ENCODE results near the gene ARSB.

The ARSB gene

GRCh38 chr5:78821536-78822021 is 163.5 kb downstream of the ARSB start:
- no peak for TF ChIP-seq CTCF (IDR thresholded peaks at IDR 0.05)

GRCh38 chr5:78819707-78820106 is 165.4 kb downstream of the ARSB start:
- no peak for TF ChIP-seq CTCF (IDR thresholded peaks at IDR 0.05)

GRCh38 chr5:78819166-78819565 is 165.9 kb downstream of the ARSB start:
- no peak for TF ChIP-seq CTCF (IDR thresholded peaks at IDR 0.05)

DNA sequence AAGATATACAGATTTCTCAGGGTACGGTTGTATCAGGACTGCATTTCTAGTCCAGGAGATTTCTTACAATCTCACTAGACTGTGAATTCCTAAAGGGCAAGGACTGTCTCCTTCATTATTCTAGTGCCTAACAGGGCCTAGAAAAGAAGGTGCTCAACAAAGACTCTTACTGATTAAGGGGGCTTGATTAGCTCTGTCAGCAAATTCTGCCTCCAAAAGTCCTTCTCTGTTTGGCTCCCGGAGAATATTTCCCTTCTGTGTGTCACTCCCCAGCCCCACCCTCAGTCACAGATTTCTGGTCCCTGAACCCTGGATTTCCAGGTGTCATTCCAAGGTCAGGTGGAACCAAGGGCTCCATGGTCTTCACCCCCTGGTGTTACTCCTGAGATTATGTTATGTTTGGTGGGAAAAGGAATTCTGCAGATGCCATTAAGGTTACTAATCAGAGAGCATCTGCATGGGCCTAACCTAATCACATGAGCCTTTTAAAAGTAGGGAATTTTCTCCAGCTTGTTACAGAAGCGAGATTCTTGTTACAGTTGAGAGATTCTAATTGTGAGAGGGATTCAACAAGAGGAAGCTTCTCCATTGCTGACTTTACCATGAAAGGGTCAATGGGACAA is 168.9 kb downstream of the ARSB start:
- TF ChIP-seq CTCF (IDR thresholded peaks at IDR 0.05): no peak

DNA sequence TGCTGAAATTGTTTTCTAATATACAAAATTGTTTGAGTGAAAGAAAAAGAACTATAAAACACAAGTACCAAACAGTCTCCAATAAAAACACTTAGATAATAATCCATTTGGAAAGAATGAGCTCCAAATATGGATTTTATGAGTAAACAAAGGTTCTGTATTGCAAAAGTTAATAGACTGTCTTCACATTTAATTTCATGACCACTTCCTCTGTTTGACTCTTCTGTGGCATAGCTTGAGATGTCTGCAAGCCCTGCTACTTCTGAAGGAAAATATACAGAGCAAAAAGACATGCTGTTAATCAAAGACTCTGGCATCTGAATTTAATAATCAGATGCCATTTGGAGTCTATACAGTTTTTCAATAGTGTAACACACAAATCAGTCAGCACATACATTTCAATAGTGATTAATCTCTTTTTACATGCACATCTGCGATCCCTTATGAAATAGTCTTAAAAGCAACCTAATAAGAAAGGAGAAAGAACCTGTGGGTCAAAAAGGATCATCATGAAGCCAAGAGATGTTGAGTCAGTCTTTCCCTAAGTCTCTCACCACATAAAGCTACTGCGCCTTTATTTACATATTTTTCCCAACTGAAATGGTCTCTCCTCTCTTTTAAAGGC is 171.1 kb downstream of the ARSB start:
- no peak for TF ChIP-seq CTCF (IDR thresholded peaks at IDR 0.05)

DNA sequence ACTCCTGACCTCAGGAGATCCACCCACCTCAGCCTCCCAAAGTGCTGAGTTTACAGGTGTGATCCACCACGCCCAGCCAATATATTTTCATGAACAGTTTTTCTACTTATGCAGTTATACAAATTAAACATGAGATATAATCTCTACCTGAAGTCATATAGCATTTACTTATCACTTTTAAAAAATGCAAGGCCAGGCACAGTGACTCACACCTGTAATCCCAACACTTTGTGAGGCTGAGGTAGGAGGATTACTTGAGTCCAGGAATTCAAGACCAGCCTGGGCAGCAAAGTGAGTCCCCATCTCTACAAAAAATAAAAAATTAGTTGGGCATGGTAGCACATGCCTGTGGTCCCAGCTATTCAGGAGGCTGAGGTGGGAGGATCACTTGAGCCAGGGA is 171.8 kb downstream of the ARSB start:
- TF ChIP-seq CTCF (IDR thresholded peaks at IDR 0.05): no peak

DNA sequence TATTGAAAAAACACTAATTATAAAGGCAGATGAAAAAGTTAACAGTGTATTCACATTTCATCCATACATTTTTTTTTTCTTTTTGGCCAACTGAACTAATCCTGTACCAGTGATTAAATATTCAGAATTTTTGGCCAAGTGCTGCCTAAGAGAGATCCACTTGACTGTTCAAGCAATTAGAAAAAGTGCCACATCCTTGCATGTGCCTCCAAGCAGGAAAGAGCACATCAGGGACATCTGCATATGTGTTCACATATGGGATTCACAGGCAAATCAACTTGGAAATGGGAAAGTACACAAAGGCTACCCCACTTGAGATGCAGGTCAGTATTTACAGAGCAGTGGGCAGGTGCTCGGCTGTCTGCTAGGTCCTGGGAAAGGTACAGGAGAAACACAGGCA is 173.2 kb downstream of the ARSB start:
- TF ChIP-seq CTCF (IDR thresholded peaks at IDR 0.05): no peak
